Tibial artery (tissue), 4 donors: ENCODE measurements around the gene ARHGEF17.

ENCODE experiments used
- DNase-seq, 2 donors: peaks; one replicate each; pipeline ENCODE4 v3.0.0-alpha.2; 2019
- H3K27ac ChIP-seq, 2 donors: fragments of 200-600 bp; sonication (generic) in 1 of 2; 1 replicate in 1 of 2; 2 replicates in 1 of 2; pipeline ENCODE4 v1.5.1; 2018 to 2019; ENCODE audit warnings: mild to moderate bottlenecking in 1 of 2
- H3K27me3 ChIP-seq, 2 donors: fragments of 200-600 bp; sonication (generic) in 1 of 2; one replicate each; pipeline versions ENCODE4 v1.5.1 to v1.6.0; 2016 to 2019
- H3K36me3 ChIP-seq, 3 donors: fragments of 200-600 bp; sonication (generic) in 2 of 3; one replicate each; pipeline ENCODE4 v1.5.1; 2016 to 2019; ENCODE audit warnings: mild to moderate bottlenecking in 2 of 3
- H3K4me1 ChIP-seq, 4 donors: fragments of 200-600 bp; sonication (generic) in 2 of 4; 1 replicate in 3 of 4; 2 replicates in 1 of 4; pipeline ENCODE4 v1.5.1; 2016 to 2019
- H3K4me3 ChIP-seq, 2 donors: fragments of 200-600 bp; sonication (generic) in 1 of 2; 1 replicate in 1 of 2; 2 replicates in 1 of 2; pipeline ENCODE4 v1.5.1; 2018 to 2019; ENCODE audit warnings: mild to moderate bottlenecking in 2 of 2
- H3K9me3 ChIP-seq, 3 donors: fragments of 200-600 bp; sonication (generic) in 1 of 3; one replicate each; pipeline ENCODE4 v1.5.1; 2016 to 2019
- CTCF ChIP-seq, 2 experiments: fragments of 200-600 bp in 1 of 2; fragments of 450-650 bp in 1 of 2; IDR thresholded peaks; one replicate each; pipeline ENCODE4 v1.5.1; 2017 to 2019; ENCODE audit warnings: antibody characterized with exemption in 2 of 2, mild to moderate bottlenecking in 1 of 2, moderate library complexity in 1 of 2
- intact Hi-C: fragments of 100-400 bp; cut with DNase I; formaldehyde crosslinking; loops from one replicate; pipeline ENCODE4 v1.15.0; 2023; ENCODE audit warnings: low total_unique reads

Gene ARHGEF17

GRCh38 chr11:73413256-73413655, 105.2 kb downstream of the ARHGEF17 start:
- Histone ChIP-seq H3K4me1 (peaks cover 0 to 38% (median 22%) of the 10 kb centered on the region in 4 donors), H3K27me3 (no peaks in the 10 kb centered on the region), H3K9me3 (no peaks in the 10 kb centered on the region), H3K27ac (peak overlapping the region; percentile 60 to 61), H3K36me3 (peaks cover 0 to 25% (median 12%) of the 10 kb centered on the region in 3 donors), H3K4me3 (no peak overlapping the region)
- no peak for TF ChIP-seq CTCF (IDR thresholded peaks at IDR 0.05)
- DNase-seq: no peak
- intact Hi-C loops: no loop called here

- intact Hi-C loops: no loop called here
- no peak overlapping the region for H3K4me3 ChIP-seq
- no peaks in the 10 kb centered on the region for H3K27me3 ChIP-seq
- no peaks in the 10 kb centered on the region for H3K9me3 ChIP-seq
- TF ChIP-seq CTCF (IDR thresholded peaks at IDR 0.05): no peak
- peaks cover 0 to 38% (median 22%) of the 10 kb centered on the region in 4 donors for H3K4me1 ChIP-seq
- no peak for DNase-seq
- peaks cover 7 to 30% (median 10%) of the 10 kb centered on the region in 3 donors for H3K36me3 ChIP-seq
- peak overlapping the region; percentile 60 to 61 for H3K27ac ChIP-seq
Measured at GRCh38 chr11:73414977-73415651, 107.0 kb downstream of the ARHGEF17 start.

GRCh38 chr11:73415854-73416615, 108.0 kb downstream of the ARHGEF17 start:
- peaks cover 0 to 38% (median 22%) of the 10 kb centered on the region in 4 donors for H3K4me1 ChIP-seq
- TF ChIP-seq CTCF (IDR thresholded peaks at IDR 0.05): no peak
- no peak overlapping the region for H3K4me3 ChIP-seq
- H3K9me3 ChIP-seq: no peaks in the 10 kb centered on the region
- intact Hi-C loops: no loop called here
- no peak for DNase-seq
- H3K27ac ChIP-seq: peak overlapping the region; percentile 60 to 61
- H3K27me3 ChIP-seq: no peaks in the 10 kb centered on the region
- H3K36me3 ChIP-seq: peaks cover 7 to 26% (median 10%) of the 10 kb centered on the region in 3 donors

GRCh38 chr11:73416786-73417185, 108.7 kb downstream of the ARHGEF17 start:
- Histone ChIP-seq H3K27me3 (no peaks in the 10 kb centered on the region), H3K27ac (peak overlapping the region in 1 of 2 donors; percentile 20)
- intact Hi-C loops: no loop called here

More at GRCh38 chr11:73416786-73417185, 108.7 kb downstream of the ARHGEF17 start:
- Histone ChIP-seq H3K36me3 (peaks cover 7 to 21% (median 10%) of the 10 kb centered on the region in 3 donors), H3K9me3 (no peaks in the 10 kb centered on the region), H3K4me1 (peaks cover 0 to 38% (median 22%) of the 10 kb centered on the region in 4 donors), H3K4me3 (no peak overlapping the region)
- DNase-seq: no peak
- no peak for TF ChIP-seq CTCF (IDR thresholded peaks at IDR 0.05)
